ENCODE measurements around the gene ZNF12. TPM values are rescaled to one million over a fixed set of nuclear protein-coding genes. Genes with fewer than 3 reads are reported as not detected.
A peak's percentile ranks its signal among the peaks of the same experiment; 100 is the strongest.
"Not testable (repeated sequence)": the region's sequence is repeated elsewhere in the genome, so short reads cannot be mapped to it uniquely, and the experiment has no call there.

The ZNF12 gene
- 12.2 and 16.4 TPM in 2 replicates for total RNA-seq (2014; rRNA removed; shearing (Covaris generic))
- 11.6 and 26.7 TPM in 2 replicates for polyA plus RNA-seq (2015; cell fraction: cytosol; rRNA removed)
- polyA plus RNA-seq (2015; cell fraction: nucleus; rRNA removed), result 23.6 and 26.9 TPM in 2 replicates

GRCh38 chr7:6706666-6707407 lies at the start of gene ZNF12:
Gene ZNF12, minus strand, starts transcription at chr7:6706947. Its CDS starts 1,774 bp downstream, at chr7:6705173.
- DNase-seq (ENCODE audit: low read depth), result peak; percentile 89

- DNase-seq (ENCODE audit: low read depth), result not testable (repeated sequence)
Measured at GRCh38 chr7:6753964-6754363, 47.2 kb upstream of the ZNF12 start, which contains the start of gene RSPH10B2. Gene RSPH10B2, plus strand, starts transcription at chr7:6754103. Its CDS starts 3,575 bp downstream, at chr7:6757678.

- not testable (repeated sequence) for DNase-seq (ENCODE audit: low read depth)
Measured at GRCh38 chr7:6750173-6750572, 43.4 kb upstream of the ZNF12 start.

- not testable (repeated sequence) for DNase-seq (ENCODE audit: low read depth)
Measured at GRCh38 chr7:6749335-6749734, 42.6 kb upstream of the ZNF12 start.

GRCh38 chr7:6744410-6745100 lies 37.8 kb upstream of the ZNF12 start:
- not testable (repeated sequence) for DNase-seq (ENCODE audit: low read depth)

- not testable (repeated sequence) for DNase-seq (ENCODE audit: low read depth)
Measured at GRCh38 chr7:6738415-6738814, 31.7 kb upstream of the ZNF12 start.

- DNase-seq (ENCODE audit: low read depth), result no peak
Measured at GRCh38 chr7:6730343-6730633, 23.5 kb upstream of the ZNF12 start.

GRCh38 chr7:6729492-6730342 lies 23.0 kb upstream of the ZNF12 start:
- peak; percentile 83 for DNase-seq (ENCODE audit: low read depth)

GRCh38 chr7:6728893-6729491 lies 22.2 kb upstream of the ZNF12 start:
- DNase-seq (ENCODE audit: low read depth), result not testable (repeated sequence)

GRCh38 chr7:6727663-6728062 lies 20.9 kb upstream of the ZNF12 start:
- DNase-seq (ENCODE audit: low read depth), result no peak

- not testable (repeated sequence) for DNase-seq (ENCODE audit: low read depth)
Measured at GRCh38 chr7:6726341-6726740, 19.6 kb upstream of the ZNF12 start.

GRCh38 chr7:6725003-6725402 lies 18.3 kb upstream of the ZNF12 start:
- no peak for DNase-seq (ENCODE audit: low read depth)

GRCh38 chr7:6724351-6724750 lies 17.6 kb upstream of the ZNF12 start:
- DNase-seq (ENCODE audit: low read depth), result not testable (repeated sequence)

- DNase-seq (ENCODE audit: low read depth), result no peak
Measured at GRCh38 chr7:6718124-6718523, 11.4 kb upstream of the ZNF12 start.

- DNase-seq (ENCODE audit: low read depth), result not testable (repeated sequence)
Measured at GRCh38 chr7:6715898-6716297, 9.2 kb upstream of the ZNF12 start.

- DNase-seq (ENCODE audit: low read depth), result no peak
Measured at GRCh38 chr7:6714360-6714759, 7.6 kb upstream of the ZNF12 start.

- peak; percentile 54 for DNase-seq (ENCODE audit: low read depth)
Measured at GRCh38 chr7:6709808-6710207, 3.1 kb upstream of the ZNF12 start.

GRCh38 chr7:6708304-6708703 lies 1.6 kb upstream of the ZNF12 start:
- DNase-seq (ENCODE audit: low read depth), result no peak

- peak; percentile 18 for DNase-seq (ENCODE audit: low read depth)
Measured at GRCh38 chr7:6705959-6706665, 635 bp downstream of the ZNF12 start.

- DNase-seq (ENCODE audit: low read depth), result no peak
Measured at GRCh38 chr7:6701860-6702259, 4.9 kb downstream of the ZNF12 start.

- DNase-seq (ENCODE audit: low read depth), result no peak
Measured at GRCh38 chr7:6700793-6701192, 6.0 kb downstream of the ZNF12 start.
